HepG2 (cell line): ENCODE measurements around the gene XXYLT1.

Experiments used
- CBX1 ChIP-seq: IDR thresholded peaks from one replicate; pipeline ENCODE4 v1.6.1; 2016; ENCODE audit warnings: antibody characterized with exemption, low read depth
- EZH2 ChIP-seq: conservative IDR thresholded peaks from 2 replicates; pipeline ENCODE4 v1.6.1; 2012; ENCODE audit warnings: mild to moderate bottlenecking, low read depth, low read length, moderate library complexity
- JUNB ChIP-seq: sonication (generic); formaldehyde crosslinking; IDR thresholded peaks from 2 replicates; pipeline ENCODE4 v1.8.0; 2022; ENCODE audit warnings: missing genetic modification reagents, mild to moderate bottlenecking, borderline replicate concordance
- NCOA5 ChIP-seq: sonication (generic); formaldehyde crosslinking; IDR thresholded peaks from 2 replicates; pipeline ENCODE4 v1.4.0; 2020; ENCODE audit warnings: missing genetic modification reagents
- RNF2 ChIP-seq: fragments of 450-650 bp; conservative IDR thresholded peaks from 2 replicates; pipeline ENCODE4 v1.6.1; 2016; ENCODE audit warnings: low read depth
- TF ChIP-seq, protein P1 (sequence below): sonication (generic); formaldehyde crosslinking; IDR thresholded peaks from 2 replicates; pipeline ENCODE4 v1.5.1; 2020; ENCODE audit warnings: missing genetic modification reagents, mild to moderate bottlenecking, borderline replicate concordance
- TF ChIP-seq, protein P2 (sequence below): sonication (generic); formaldehyde crosslinking; IDR thresholded peaks from 2 replicates; pipeline ENCODE4 v1.5.0; 2020; ENCODE audit warnings: mild to moderate bottlenecking, missing genetic modification reagents, moderate library complexity
- TF ChIP-seq, protein P3 (sequence below): sonication (generic); formaldehyde crosslinking; IDR thresholded peaks from 2 replicates; pipeline ENCODE4 v1.5.0; 2020; ENCODE audit warnings: mild to moderate bottlenecking, missing genetic modification reagents

DNA sequence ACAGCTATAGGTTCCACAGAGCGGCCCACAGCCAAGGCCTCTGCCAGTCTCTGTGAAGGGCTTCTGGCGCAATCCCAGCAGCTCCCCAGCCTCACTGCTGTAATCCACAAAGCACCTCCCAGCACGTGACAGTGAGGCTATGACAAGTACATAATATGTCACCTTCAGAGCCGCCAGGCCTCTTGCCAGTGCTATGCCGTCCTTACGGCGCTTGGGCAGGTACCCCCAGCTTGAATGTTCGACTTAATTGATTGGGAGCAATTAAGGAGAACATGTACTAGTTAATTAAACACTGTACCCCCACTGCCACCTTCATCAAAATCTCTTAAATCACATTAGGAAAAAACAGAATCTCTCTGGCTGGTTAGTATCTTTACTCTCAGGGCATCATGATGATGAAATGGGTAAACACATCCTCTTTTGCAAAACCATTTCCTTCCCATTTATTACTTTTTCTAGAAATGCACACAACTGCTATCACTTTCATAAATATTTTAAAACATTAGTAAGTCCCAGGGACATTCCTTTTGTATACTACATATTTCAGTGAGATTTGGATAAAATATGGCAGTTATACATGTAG lies 169.9 kb downstream of the XXYLT1 start:
- TF ChIP-seq NCOA5 (CRISPR knock-in tag) (no peak), CBX1 (no peak), JUNB (no peak), RNF2 (no peak), EZH2 (no peak)
- TF ChIP-seq, protein P1, sequence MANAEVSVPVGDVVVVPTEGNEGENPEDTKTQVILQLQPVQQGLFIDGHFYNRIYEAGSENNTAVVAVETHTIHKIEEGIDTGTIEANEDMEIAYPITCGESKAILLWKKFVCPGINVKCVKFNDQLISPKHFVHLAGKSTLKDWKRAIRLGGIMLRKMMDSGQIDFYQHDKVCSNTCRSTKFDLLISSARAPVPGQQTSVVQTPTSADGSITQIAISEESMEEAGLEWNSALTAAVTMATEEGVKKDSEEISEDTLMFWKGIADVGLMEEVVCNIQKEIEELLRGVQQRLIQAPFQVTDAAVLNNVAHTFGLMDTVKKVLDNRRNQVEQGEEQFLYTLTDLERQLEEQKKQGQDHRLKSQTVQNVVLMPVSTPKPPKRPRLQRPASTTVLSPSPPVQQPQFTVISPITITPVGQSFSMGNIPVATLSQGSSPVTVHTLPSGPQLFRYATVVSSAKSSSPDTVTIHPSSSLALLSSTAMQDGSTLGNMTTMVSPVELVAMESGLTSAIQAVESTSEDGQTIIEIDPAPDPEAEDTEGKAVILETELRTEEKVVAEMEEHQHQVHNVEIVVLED (CRISPR knock-in tag): no peak
- TF ChIP-seq, protein P2, sequence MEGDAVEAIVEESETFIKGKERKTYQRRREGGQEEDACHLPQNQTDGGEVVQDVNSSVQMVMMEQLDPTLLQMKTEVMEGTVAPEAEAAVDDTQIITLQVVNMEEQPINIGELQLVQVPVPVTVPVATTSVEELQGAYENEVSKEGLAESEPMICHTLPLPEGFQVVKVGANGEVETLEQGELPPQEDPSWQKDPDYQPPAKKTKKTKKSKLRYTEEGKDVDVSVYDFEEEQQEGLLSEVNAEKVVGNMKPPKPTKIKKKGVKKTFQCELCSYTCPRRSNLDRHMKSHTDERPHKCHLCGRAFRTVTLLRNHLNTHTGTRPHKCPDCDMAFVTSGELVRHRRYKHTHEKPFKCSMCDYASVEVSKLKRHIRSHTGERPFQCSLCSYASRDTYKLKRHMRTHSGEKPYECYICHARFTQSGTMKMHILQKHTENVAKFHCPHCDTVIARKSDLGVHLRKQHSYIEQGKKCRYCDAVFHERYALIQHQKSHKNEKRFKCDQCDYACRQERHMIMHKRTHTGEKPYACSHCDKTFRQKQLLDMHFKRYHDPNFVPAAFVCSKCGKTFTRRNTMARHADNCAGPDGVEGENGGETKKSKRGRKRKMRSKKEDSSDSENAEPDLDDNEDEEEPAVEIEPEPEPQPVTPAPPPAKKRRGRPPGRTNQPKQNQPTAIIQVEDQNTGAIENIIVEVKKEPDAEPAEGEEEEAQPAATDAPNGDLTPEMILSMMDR: no peak
- TF ChIP-seq, protein P3, sequence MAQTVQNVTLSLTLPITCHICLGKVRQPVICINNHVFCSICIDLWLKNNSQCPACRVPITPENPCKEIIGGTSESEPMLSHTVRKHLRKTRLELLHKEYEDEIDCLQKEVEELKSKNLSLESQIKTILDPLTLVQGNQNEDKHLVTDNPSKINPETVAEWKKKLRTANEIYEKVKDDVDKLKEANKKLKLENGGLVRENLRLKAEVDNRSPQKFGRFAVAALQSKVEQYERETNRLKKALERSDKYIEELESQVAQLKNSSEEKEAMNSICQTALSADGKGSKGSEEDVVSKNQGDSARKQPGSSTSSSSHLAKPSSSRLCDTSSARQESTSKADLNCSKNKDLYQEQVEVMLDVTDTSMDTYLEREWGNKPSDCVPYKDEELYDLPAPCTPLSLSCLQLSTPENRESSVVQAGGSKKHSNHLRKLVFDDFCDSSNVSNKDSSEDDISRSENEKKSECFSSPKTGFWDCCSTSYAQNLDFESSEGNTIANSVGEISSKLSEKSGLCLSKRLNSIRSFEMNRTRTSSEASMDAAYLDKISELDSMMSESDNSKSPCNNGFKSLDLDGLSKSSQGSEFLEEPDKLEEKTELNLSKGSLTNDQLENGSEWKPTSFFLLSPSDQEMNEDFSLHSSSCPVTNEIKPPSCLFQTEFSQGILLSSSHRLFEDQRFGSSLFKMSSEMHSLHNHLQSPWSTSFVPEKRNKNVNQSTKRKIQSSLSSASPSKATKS (CRISPR knock-in tag): no peak
